Liver (tissue), 9 donors: Measurements from ENCODE around the gene NHSL2. TPM values are rescaled to one million over a fixed set of nuclear protein-coding genes. Genes with fewer than 3 reads are reported as not detected.

Source experiments
- DNase-seq: peaks from one replicate; pipeline ENCODE4 v3.0.0-alpha.2; 2017; ENCODE audit warnings: low spot score
- H3K27ac ChIP-seq, 2 donors: one replicate each; pipeline ENCODE4 v1.7.0; 2013; ENCODE audit warnings: inconsistent platforms in 2 of 2, low read length in 2 of 2, control low read depth in 1 of 2, low read depth in 1 of 2, mild to moderate bottlenecking in 1 of 2
- H3K27me3 ChIP-seq, 4 donors: one replicate each; pipeline versions ENCODE4 v1.6.1 to v1.7.0; 2013; ENCODE audit warnings: low read length in 3 of 4, inconsistent platforms in 1 of 4, mild to moderate bottlenecking in 1 of 4, moderate library complexity in 1 of 4; ENCODE audit not compliant: control insufficient read depth in 4 of 4, insufficient read depth in 4 of 4
- H3K36me3 ChIP-seq, 4 donors: one replicate each; pipeline versions ENCODE4 v1.6.1 to v1.7.0; 2013; ENCODE audit warnings: low read length in 3 of 4, mild to moderate bottlenecking in 3 of 4, low read depth in 1 of 4, moderate library complexity in 1 of 4; ENCODE audit not compliant: control insufficient read depth in 4 of 4, insufficient read depth in 3 of 4
- H3K4me1 ChIP-seq, 4 donors: one replicate each; pipeline versions ENCODE4 v1.6.1 to v1.7.0; 2013; ENCODE audit warnings: low read length in 3 of 4, mild to moderate bottlenecking in 3 of 4, moderate library complexity in 1 of 4; ENCODE audit not compliant: control insufficient read depth in 4 of 4, insufficient read depth in 4 of 4
- H3K4me3 ChIP-seq, 3 donors: one replicate each; pipeline versions ENCODE4 v1.6.1 to v1.7.0; 2013; ENCODE audit warnings: low read length in 3 of 3, control low read depth in 1 of 3, low read depth in 1 of 3, mild to moderate bottlenecking in 1 of 3
- H3K9ac ChIP-seq, 2 donors: one replicate each; pipeline ENCODE4 v1.7.0; 2013; ENCODE audit warnings: low read length in 2 of 2, mild to moderate bottlenecking in 2 of 2, moderate library complexity in 2 of 2, control low read depth in 1 of 2, low read depth in 1 of 2
- H3K9me3 ChIP-seq, 4 donors: one replicate each; pipeline versions ENCODE4 v1.6.1 to v1.7.0; 2013; ENCODE audit warnings: low read length in 3 of 4; ENCODE audit not compliant: control insufficient read depth in 4 of 4
- ATF3 ChIP-seq: IDR thresholded peaks from 2 replicates; pipeline ENCODE4 v1.6.1; 2016; ENCODE audit warnings: antibody characterized with exemption
- CTCF ChIP-seq: fragments of 150-350 bp; IDR thresholded peaks from 2 replicates; pipeline ENCODE4 v1.5.1; 2017; ENCODE audit warnings: improper control_type of control experiment, low read depth, low read length; ENCODE audit not compliant: missing input control
- EGR1 ChIP-seq, 2 donors: IDR thresholded peaks; 2 replicates each; pipeline ENCODE4 v1.6.1; 2016 to 2018; ENCODE audit warnings: antibody characterized with exemption in 2 of 2, low read depth in 2 of 2
- FOXA1 ChIP-seq: IDR thresholded peaks from 2 replicates; pipeline ENCODE4 v1.6.1; 2016; ENCODE audit warnings: antibody characterized with exemption
- FOXA2 ChIP-seq: IDR thresholded peaks from 2 replicates; pipeline ENCODE4 v1.6.1; 2016; ENCODE audit warnings: antibody characterized with exemption
- GABPA ChIP-seq, 2 donors: IDR thresholded peaks in 1 of 2; conservative IDR thresholded peaks in 1 of 2; 2 replicates each; pipeline ENCODE4 v1.6.1; 2016; ENCODE audit warnings: antibody characterized with exemption in 2 of 2, mild to moderate bottlenecking in 1 of 2, moderate library complexity in 1 of 2
- HNF4A ChIP-seq, 2 donors: conservative IDR thresholded peaks; 2 replicates each; pipeline ENCODE4 v1.6.1; 2016; ENCODE audit warnings: antibody characterized with exemption in 2 of 2, mild to moderate bottlenecking in 2 of 2
- HNF4G ChIP-seq: IDR thresholded peaks from 2 replicates; pipeline ENCODE4 v1.6.1; 2016; ENCODE audit warnings: antibody characterized with exemption
- JUND ChIP-seq, 2 donors: IDR thresholded peaks; 2 replicates each; pipeline ENCODE4 v1.6.1; 2016; ENCODE audit warnings: antibody characterized with exemption in 2 of 2
- MAX ChIP-seq: IDR thresholded peaks from 2 replicates; pipeline ENCODE4 v1.6.1; 2016; ENCODE audit warnings: antibody characterized with exemption
- NR2F2 ChIP-seq: IDR thresholded peaks from 2 replicates; pipeline ENCODE4 v1.6.1; 2016; ENCODE audit warnings: antibody characterized with exemption
- RAD21 ChIP-seq, 2 donors: IDR thresholded peaks; 2 replicates each; pipeline ENCODE4 v1.6.1; 2016; ENCODE audit warnings: antibody characterized with exemption in 2 of 2, mild to moderate bottlenecking in 2 of 2
- REST ChIP-seq: IDR thresholded peaks from 2 replicates; pipeline ENCODE4 v1.6.1; 2016; ENCODE audit warnings: antibody characterized with exemption, mild to moderate bottlenecking
- RXRA ChIP-seq, 2 donors: IDR thresholded peaks; 2 replicates each; pipeline ENCODE4 v1.6.1; 2017 to 2018; ENCODE audit warnings: antibody characterized with exemption in 2 of 2, mild to moderate bottlenecking in 1 of 2
- SP1 ChIP-seq: IDR thresholded peaks from 2 replicates; pipeline ENCODE4 v1.6.1; 2018; ENCODE audit warnings: antibody characterized with exemption, mild to moderate bottlenecking
- TAF1 ChIP-seq: conservative IDR thresholded peaks from 2 replicates; pipeline ENCODE4 v1.6.1; 2016; ENCODE audit warnings: antibody characterized with exemption, mild to moderate bottlenecking
- YY1 ChIP-seq: IDR thresholded peaks from 2 replicates; pipeline ENCODE4 v1.6.1; 2016; ENCODE audit warnings: antibody characterized with exemption, mild to moderate bottlenecking
- ZBTB33 ChIP-seq: IDR thresholded peaks from 2 replicates; pipeline ENCODE4 v1.6.1; 2016; ENCODE audit warnings: antibody characterized with exemption
- WGBS: extraction: QIAGEN DNeasy Blood & Tissue Kit; methylation state at CpG from one replicate; pipeline ENCODE4 v1.1.7; 2013; 5-methylcytosine and 5-hydroxymethylcytosine counted together
- polyA plus RNA-seq, 2 donors: library from polyadenylated mRNA; stranded (reverse) in 1 of 2; unstranded in 1 of 2; fragments of 200-250 nt in 1 of 2; fragments of >200 nt in 1 of 2; fragmentation: Nextera tagmentation in 1 of 2; extraction: Ambion mirVana in 1 of 2; gene quantifications; one replicate each; pipeline versions ENCODE4 v1.2.1 to v1.2.3, GENCODE V29; 2013 to 2015
- total RNA-seq, 2 donors: library from RNA; depleted of rRNA; stranded (reverse); fragments of >200 nt; gene quantifications; one replicate each; pipeline ENCODE4 v1.2.3, GENCODE V29; 2014
- donor health status: healthy.
- donor health status: healthy.
- donor health status: healthy.
- donor health status: healthy.
- donor health status: healthy.

NHSL2 gene
- total and polyA plus RNA-seq, 4 donors, result 0.45 to 1.3 (median 1.1) TPM

- DNase-seq, result no peak
- Histone ChIP-seq H3K27ac (no peak overlapping the region), H3K9ac (no peak overlapping the region), H3K9me3 (no peaks in the 10 kb centered on the region), H3K4me3 (no peak overlapping the region), H3K27me3 (no peaks in the 10 kb centered on the region), H3K36me3 (no peaks in the 10 kb centered on the region), H3K4me1 (no peaks in the 10 kb centered on the region)
- 77% methylated on average over 8 of the region's 8 CpGs for WGBS
- TF ChIP-seq HNF4G, result no peak
- TF ChIP-seq NR2F2, result no peak
- no peak for TF ChIP-seq HNF4A (conservative IDR thresholded peaks at IDR 0.05)
- no peak for TF ChIP-seq YY1
- TF ChIP-seq GABPA (IDR thresholded peaks at IDR 0.05 in 1 of 2, conservative IDR thresholded peaks at IDR 0.05 in 1 of 2), result no peak
Observed at GRCh38 chrX:72060196-72060920, 149.7 kb downstream of the NHSL2 start.

GRCh38 chrX:72060921-72061490, 150.4 kb downstream of the NHSL2 start:
- no peaks in the 10 kb centered on the region for H3K9me3 ChIP-seq
- no peak overlapping the region for H3K4me3 ChIP-seq
- TF ChIP-seq HNF4A (conservative IDR thresholded peaks at IDR 0.05) (no peak), RXRA (IDR thresholded peaks at IDR 0.05) (no peak), ATF3 (no peak), ZBTB33 (no peak), CTCF (no peak), RAD21 (IDR thresholded peaks at IDR 0.05) (no peak), REST (no peak), MAX (no peak), HNF4G (no peak), NR2F2 (no peak), FOXA1 (no peak), GABPA (IDR thresholded peaks at IDR 0.05 in 1 of 2, conservative IDR thresholded peaks at IDR 0.05 in 1 of 2) (no peak), JUND (IDR thresholded peaks at IDR 0.05) (no peak), YY1 (no peak), SP1 (no peak), EGR1 (IDR thresholded peaks at IDR 0.05; ENCODE audit: low read depth in 2 of 2) (no peak), FOXA2 (no peak), TAF1 (no peak)
- no peak overlapping the region for H3K27ac ChIP-seq
- DNase-seq, result no peak
- whole genome bisulfite sequencing, result 79% methylated on average over 5 of the region's 5 CpGs
- H3K9ac ChIP-seq, result no peak overlapping the region
- H3K27me3 ChIP-seq, result no peaks in the 10 kb centered on the region
- no peaks in the 10 kb centered on the region for H3K4me1 ChIP-seq
- no peaks in the 10 kb centered on the region for H3K36me3 ChIP-seq
